CD4-positive, alpha-beta T cell treated with Interleukin-15 for 1 hour (primary cell): Measurements from ENCODE around the gene PNLIPRP1.

Source experiments
- DNase-seq: peaks from one replicate; pipeline ENCODE4 v3.0.0-alpha.2; 2020

PNLIPRP1 gene

DNA sequence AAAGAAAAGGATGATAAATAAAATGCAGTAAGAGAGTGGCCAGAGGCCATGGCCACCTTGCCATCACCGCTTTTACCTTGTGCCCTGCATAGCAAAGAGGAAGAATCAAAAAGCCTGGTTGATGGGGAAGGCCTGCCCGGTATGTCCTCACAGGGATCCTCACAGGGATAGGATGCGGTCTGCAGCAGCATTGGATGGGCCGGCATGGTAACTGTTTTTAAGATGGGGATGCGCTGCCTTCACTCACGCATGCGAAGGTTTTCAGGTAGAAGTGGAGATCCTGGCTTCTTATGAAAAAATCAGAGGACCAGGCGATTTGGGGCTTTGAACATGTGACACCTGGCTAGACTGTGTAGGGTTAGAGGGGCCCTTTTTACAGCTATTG lies 42.4 kb downstream of the PNLIPRP1 start:
- no peak for DNase-seq

- DNase-seq = no peak
These were observed 43.6 kb downstream of the PNLIPRP1 start for GRCh38 chr10:116634126-116634975.

- no peak for DNase-seq
These were observed 45.6 kb downstream of the PNLIPRP1 start for GRCh38 chr10:116636385-116636784.

- DNase-seq = no peak
These were observed 46.2 kb downstream of the PNLIPRP1 start for GRCh38 chr10:116636976-116637375.

DNA sequence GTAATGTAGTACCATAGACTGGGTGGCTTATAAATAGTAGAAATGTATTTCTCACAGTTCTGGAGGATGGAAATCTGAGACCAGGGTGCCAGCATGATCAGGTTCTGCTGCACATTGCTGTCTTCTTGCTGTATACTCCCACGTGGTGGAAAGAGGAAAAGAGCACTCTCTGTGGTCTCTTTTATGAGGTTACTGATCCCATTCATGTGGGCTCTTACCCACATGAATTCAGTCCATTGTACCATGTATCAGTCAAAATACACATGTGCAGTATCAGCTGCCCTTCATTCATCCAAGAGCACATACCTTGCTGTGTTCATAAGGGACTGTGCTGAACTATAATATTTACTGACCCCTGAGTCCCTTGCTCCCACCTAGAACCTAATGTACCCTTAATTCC lies 47.1 kb downstream of the PNLIPRP1 start:
- no peak for DNase-seq

GRCh38 chr10:116646502-116646901 lies 55.7 kb downstream of the PNLIPRP1 start:
- DNase-seq = no peak

DNA sequence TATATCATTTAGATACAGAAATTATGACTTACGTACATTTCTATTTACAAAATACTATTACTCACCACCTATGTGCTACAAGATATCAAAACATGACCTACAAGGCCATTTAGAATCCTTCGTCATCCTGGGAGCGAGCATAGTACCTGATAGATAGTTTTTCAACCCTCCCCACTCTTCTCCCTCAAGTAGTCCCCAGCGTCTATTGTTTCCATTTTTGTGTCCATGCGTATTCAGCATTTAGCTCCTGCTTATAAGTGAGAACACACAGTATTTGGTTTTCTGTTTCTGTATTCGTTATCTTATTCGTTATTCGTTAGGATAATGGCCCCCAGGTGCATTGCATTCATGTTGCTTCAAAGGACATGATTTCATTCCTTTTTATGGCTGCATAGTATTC lies 58.1 kb downstream of the PNLIPRP1 start:
- no peak for DNase-seq

DNA sequence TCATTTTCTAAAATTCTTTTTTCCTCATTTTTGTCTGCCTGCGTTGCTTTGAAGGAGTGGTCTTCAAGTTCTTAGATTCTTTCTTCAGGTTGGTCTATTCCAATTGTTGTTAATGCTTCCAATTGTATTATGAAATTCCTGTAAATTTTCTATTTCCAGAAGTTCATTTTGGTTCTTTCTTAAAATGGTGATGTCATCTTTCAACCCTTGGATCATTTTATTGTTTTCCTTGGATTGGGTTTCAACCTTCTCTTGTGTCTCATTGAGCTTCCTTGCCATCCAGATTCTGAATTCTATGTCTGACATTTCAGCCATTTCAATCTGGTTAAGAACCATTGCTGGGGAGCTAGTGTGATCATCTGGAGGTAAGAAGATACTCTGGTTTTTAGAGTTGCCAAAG lies 63.1 kb downstream of the PNLIPRP1 start:
- DNase-seq = no peak

GRCh38 chr10:116654816-116655215 lies 64.1 kb downstream of the PNLIPRP1 start:
- DNase-seq = no peak

DNA sequence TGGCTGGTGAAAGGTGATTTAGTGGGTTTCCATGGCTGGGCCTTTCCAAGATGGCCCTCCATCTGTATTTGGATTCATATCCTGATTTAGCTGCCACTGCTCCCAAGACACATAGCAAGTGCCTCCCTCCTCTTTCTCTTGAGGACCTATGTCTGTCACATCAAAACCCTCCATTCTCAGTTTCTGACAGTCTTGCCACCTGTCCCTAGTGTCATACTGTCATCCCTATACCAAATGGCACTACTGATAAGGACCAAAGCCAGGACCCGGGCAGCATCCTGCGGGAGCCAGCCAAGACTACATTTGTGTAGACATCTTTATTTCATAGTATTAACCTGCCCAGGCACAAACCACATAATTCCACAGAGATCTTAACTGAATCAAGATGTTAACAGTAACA lies 64.8 kb downstream of the PNLIPRP1 start:
- no peak for DNase-seq

DNA sequence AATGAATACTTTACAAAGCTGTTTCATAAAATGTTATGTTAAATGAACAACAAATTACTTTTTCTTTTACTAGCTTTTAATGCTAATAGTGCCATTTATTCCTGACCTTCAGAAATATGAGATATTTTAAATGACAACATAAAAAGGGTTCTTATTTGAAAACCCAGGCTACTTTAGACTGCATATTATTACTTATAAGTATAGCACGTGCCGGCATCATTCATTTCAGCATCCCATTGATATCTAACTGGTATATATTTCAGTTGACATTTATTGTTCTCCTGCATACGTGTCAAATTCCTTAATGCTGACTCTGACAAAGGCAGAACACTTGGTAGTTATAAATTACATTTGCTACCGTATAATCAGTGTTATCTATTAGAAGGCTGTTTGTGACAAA lies 65.3 kb downstream of the PNLIPRP1 start:
- no peak for DNase-seq

- DNase-seq = no peak
These were observed 67.2 kb downstream of the PNLIPRP1 start for GRCh38 chr10:116657863-116658551.
